GM12801 (cell line): ENCODE results near the gene CCDC121.

Experiments
- CTCF ChIP-seq: IDR thresholded peaks from one replicate; pipeline ENCODE4 v1.5.1; 2011; ENCODE audit warnings: control low read depth; ENCODE audit not compliant: insufficient read length; ENCODE audit errors: extremely low read depth

Gene CCDC121

GRCh38 chr2:27663285-27664153, 34.7 kb upstream of the CCDC121 start, which contains the start of the genes SLC4A1AP and SUPT7L:
TSS of gene SLC4A1AP (plus strand) at chr2:27663889. CDS start at chr2:27663915, 26 bp downstream.
TSS of gene SUPT7L (minus strand) at chr2:27663614. CDS start at chr2:27662192, 1,422 bp downstream.
- no peak for TF ChIP-seq CTCF

- no peak for TF ChIP-seq CTCF
Measured at GRCh38 chr2:27661371-27661770, 32.6 kb upstream of the CCDC121 start.

- TF ChIP-seq CTCF = no peak
Measured at GRCh38 chr2:27655155-27655951, 26.5 kb upstream of the CCDC121 start.

DNA sequence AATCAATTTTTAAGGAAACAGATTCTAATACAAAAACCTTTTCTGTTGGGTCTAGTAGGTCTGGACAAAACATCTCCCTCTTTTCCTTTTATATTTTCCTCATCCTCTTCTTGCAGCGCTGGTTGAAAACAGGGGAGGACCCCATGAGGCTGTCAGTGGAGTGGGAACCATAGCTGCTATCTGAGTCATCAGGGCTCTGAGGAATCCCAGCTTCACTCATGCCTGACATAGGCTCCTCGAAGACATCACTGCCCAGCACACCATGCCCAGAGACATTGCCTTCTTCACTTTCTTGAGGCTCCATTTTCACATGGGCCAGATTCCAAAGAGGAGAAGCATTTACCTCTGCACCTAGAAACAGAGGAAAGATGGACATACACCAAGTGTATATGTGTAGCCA, 24.6 kb upstream of the CCDC121 start:
- no peak for TF ChIP-seq CTCF

DNA sequence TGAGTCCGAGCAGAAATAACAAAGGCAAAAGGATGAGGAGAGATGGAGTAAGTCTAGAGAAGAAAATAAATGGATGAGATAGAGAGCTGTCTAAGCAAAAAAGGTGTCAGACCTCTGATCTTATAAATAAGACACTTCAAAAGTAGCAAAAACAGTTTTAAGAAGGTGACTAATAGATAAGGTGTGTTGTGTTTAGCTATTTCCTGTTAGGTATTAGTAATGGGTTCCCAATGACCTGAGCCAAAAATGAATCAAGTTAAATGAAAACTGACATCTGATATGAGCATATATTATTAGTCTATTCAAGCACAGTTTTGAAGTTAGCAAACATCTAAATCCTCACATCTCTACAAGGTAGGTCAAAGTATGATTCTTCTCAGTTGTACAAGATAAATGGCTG, 24.0 kb upstream of the CCDC121 start:
- TF ChIP-seq CTCF = no peak

DNA sequence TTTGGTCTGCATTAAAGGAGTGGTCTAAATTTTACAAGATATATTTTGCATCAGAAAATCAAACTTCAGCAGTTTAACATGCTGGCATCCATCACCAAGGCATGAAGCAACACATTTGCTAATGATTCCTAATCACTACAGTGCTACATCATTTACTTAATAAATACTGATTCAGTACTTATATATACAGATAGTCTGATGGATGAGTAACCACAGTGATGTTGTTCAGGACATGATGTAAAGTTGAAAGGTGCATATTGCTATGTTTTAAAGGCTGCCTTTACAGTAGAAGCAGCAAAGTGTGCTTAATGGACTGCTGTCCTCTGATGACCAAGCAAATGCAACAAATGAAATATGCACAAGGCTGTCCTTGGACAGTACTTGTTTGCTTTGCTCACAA, 23.5 kb upstream of the CCDC121 start:
- no peak for TF ChIP-seq CTCF

GRCh38 chr2:27651056-27651455, 22.2 kb upstream of the CCDC121 start:
- TF ChIP-seq CTCF = no peak
